Body of pancreas (tissue), 4 donors: ENCODE results near the gene FXYD3.

Source experiments
- POLR2A ChIP-seq, 3 donors: fragments of 450-650 bp; IDR thresholded peaks; one replicate each; pipeline ENCODE4 v1.6.1; 2016; ENCODE audit warnings: antibody characterized with exemption in 3 of 3, mild to moderate bottlenecking in 2 of 3
- TF ChIP-seq, protein P1 (sequence below), 7 experiments: fragments of 450-650 bp in 4 of 7; fragments of 200-600 bp in 3 of 7; sonication (generic) in 3 of 7; IDR thresholded peaks; one replicate each; pipeline ENCODE4 v1.5.1; 2016 to 2019; ENCODE audit warnings: antibody characterized with exemption in 7 of 7

GRCh38 chr19:35076657-35077056 lies 39.0 kb upstream of the FXYD3 start:
- TF ChIP-seq, protein P1, sequence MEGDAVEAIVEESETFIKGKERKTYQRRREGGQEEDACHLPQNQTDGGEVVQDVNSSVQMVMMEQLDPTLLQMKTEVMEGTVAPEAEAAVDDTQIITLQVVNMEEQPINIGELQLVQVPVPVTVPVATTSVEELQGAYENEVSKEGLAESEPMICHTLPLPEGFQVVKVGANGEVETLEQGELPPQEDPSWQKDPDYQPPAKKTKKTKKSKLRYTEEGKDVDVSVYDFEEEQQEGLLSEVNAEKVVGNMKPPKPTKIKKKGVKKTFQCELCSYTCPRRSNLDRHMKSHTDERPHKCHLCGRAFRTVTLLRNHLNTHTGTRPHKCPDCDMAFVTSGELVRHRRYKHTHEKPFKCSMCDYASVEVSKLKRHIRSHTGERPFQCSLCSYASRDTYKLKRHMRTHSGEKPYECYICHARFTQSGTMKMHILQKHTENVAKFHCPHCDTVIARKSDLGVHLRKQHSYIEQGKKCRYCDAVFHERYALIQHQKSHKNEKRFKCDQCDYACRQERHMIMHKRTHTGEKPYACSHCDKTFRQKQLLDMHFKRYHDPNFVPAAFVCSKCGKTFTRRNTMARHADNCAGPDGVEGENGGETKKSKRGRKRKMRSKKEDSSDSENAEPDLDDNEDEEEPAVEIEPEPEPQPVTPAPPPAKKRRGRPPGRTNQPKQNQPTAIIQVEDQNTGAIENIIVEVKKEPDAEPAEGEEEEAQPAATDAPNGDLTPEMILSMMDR (IDR thresholded peaks at IDR 0.05): no peak
- TF ChIP-seq POLR2A (IDR thresholded peaks at IDR 0.05): no peak
